Right atrium auricular region (tissue), 2 donors: ENCODE results near the gene P4HA1. TPM values are rescaled to one million over a fixed set of nuclear protein-coding genes. Genes with fewer than 3 reads are reported as not detected.

ENCODE experiments used
- DNase-seq: peaks from one replicate; pipeline ENCODE4 v3.0.0-alpha.2; 2019; ENCODE audit warnings: low spot score
- H3K27ac ChIP-seq, 2 donors: fragments of 200-600 bp; sonication (generic); 1 replicate in 1 of 2; 2 replicates in 1 of 2; pipeline ENCODE4 v1.5.1; 2016 to 2019
- H3K27me3 ChIP-seq, 2 donors: fragments of 200-600 bp; sonication (generic); one replicate each; pipeline versions ENCODE4 v1.5.1 to v1.6.0; 2017 to 2019
- H3K36me3 ChIP-seq: fragments of 200-600 bp; sonication (generic); one replicate; pipeline ENCODE4 v1.5.1; 2016
- H3K4me1 ChIP-seq, 2 donors: fragments of 200-600 bp; sonication (generic); one replicate each; pipeline versions ENCODE4 v1.5.1 to v1.6.0; 2017 to 2019
- H3K4me3 ChIP-seq, 2 donors: fragments of 200-600 bp; sonication (generic); 1 replicate in 1 of 2; 2 replicates in 1 of 2; pipeline ENCODE4 v1.5.1; 2017 to 2019; ENCODE audit warnings: mild to moderate bottlenecking in 1 of 2, moderate library complexity in 1 of 2
- H3K9me3 ChIP-seq, 2 donors: fragments of 200-600 bp; sonication (generic); one replicate each; pipeline ENCODE4 v1.5.1; 2019
- total RNA-seq, 2 donors: library from RNA; depleted of rRNA; stranded (reverse); fragments of >200 nt; gene quantifications; one replicate each; pipeline ENCODE4 v1.1.0, GENCODE V29; 2016
- TF ChIP-seq, protein P1 (sequence below), 2 donors: fragments of 200-600 bp; sonication (generic); IDR thresholded peaks; one replicate each; pipeline ENCODE4 v1.5.1; 2019; ENCODE audit warnings: antibody characterized with exemption in 2 of 2

The P4HA1 gene
- total RNA-seq, 2 donors from 2014 or later: 29.5 to 45.4 TPM

DNA sequence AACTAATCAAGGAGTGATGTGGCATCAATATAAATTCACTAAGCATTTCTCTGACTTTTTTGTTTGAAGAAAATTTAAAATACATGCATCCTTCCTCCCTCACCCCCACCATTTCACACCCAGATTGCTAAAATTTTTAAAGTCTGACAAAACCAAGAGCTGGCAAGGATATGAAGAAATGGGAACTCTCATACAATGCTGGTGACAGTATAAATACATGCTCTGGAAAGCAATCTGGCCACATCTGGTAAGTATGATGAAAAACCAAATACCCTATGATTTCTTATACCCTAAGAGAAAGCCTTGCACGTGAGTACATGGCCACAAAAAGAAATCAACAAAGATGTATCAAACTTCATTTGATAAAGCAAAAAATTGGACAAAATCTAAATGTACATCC is 31.2 kb downstream of the P4HA1 start:
- Histone ChIP-seq H3K27ac (no peak overlapping the region), H3K27me3 (no peaks in the 10 kb centered on the region), H3K4me1 (no peaks in the 10 kb centered on the region), H3K9me3 (no peaks in the 10 kb centered on the region), H3K4me3 (no peak overlapping the region), H3K36me3 (peaks cover 32% of the 10 kb centered on the region)
- no peak for DNase-seq
- TF ChIP-seq, protein P1, sequence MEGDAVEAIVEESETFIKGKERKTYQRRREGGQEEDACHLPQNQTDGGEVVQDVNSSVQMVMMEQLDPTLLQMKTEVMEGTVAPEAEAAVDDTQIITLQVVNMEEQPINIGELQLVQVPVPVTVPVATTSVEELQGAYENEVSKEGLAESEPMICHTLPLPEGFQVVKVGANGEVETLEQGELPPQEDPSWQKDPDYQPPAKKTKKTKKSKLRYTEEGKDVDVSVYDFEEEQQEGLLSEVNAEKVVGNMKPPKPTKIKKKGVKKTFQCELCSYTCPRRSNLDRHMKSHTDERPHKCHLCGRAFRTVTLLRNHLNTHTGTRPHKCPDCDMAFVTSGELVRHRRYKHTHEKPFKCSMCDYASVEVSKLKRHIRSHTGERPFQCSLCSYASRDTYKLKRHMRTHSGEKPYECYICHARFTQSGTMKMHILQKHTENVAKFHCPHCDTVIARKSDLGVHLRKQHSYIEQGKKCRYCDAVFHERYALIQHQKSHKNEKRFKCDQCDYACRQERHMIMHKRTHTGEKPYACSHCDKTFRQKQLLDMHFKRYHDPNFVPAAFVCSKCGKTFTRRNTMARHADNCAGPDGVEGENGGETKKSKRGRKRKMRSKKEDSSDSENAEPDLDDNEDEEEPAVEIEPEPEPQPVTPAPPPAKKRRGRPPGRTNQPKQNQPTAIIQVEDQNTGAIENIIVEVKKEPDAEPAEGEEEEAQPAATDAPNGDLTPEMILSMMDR (IDR thresholded peaks at IDR 0.05): no peak

DNA sequence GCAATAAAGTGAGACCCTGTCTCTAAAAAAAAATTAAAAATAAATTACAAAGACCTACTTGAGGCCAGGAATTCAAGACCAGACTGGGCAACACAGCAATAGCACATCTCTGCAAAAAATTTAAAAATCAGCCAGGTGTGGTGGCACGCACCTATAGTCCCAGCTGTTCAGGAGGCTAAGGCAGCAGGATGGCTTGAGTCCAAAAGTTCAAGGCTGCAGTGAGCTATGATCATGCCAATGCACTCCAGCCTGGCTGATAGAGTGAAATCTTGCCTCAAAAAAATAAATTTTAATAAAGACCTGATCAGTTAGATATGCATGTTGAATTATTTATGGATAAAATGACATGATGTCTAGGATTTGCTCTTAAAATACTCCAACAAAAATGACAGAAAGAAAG is 34.9 kb downstream of the P4HA1 start:
- H3K27me3 ChIP-seq: no peaks in the 10 kb centered on the region
- DNase-seq: no peak
- peaks cover 21% of the 10 kb centered on the region for H3K36me3 ChIP-seq
- no peaks in the 10 kb centered on the region for H3K9me3 ChIP-seq
- H3K27ac ChIP-seq: no peak overlapping the region
- no peaks in the 10 kb centered on the region for H3K4me1 ChIP-seq
- TF ChIP-seq, protein P1 (IDR thresholded peaks at IDR 0.05): no peak
- H3K4me3 ChIP-seq: no peak overlapping the region

DNA sequence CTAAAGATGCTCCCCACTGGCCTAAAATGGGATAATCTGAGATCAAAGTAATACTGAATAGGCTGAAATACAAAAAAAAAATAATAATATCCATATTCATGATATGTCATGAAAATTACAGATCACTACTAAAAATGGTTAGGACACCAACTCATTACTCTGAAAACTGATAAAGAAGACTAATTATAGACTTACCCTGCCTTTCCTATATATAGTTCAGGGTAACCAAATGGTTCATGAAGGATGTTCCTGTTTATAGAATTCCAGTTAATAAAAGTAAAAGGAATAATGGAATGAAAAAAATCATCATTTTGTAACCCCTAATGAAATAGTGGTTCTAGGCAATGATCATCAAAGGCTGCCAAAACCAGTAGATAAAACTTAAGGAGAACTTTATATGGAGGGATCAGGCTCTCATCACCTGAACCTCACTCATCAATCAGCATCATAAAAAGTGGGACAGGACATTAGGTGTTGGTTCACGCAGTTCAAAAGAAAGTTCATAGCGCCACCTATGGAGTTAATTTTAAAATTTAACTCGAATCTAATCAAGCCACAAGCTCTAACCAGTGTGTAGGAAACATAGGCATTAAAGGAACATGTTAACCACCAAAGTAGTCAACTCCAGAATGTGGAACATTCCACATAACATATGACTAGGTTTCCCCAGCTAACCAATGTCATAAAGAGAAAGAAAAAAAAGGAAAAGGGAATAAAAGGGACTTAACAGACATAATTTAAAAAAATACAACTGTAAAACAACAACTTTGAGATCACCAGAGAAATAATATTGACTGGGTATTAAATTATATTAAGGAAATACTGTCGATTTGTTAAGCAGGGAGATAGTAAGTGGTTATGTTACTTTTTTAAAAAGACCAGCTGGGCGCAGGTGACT is 35.7 kb downstream of the P4HA1 start:
- no peaks in the 10 kb centered on the region for H3K27me3 ChIP-seq
- peaks cover 16% of the 10 kb centered on the region for H3K36me3 ChIP-seq
- no peaks in the 10 kb centered on the region for H3K9me3 ChIP-seq
- H3K4me1 ChIP-seq: no peaks in the 10 kb centered on the region
- H3K27ac ChIP-seq: peak overlapping the region; percentile 33 to 55
- TF ChIP-seq, protein P1 (IDR thresholded peaks at IDR 0.05): peak in 1 of 2 donors; percentile 66
- DNase-seq: no peak
- no peak overlapping the region for H3K4me3 ChIP-seq

- DNase-seq: no peak
- Histone ChIP-seq H3K27ac (peak overlapping the region in 1 of 2 donors; percentile 55), H3K9me3 (no peaks in the 10 kb centered on the region), H3K4me3 (no peak overlapping the region), H3K4me1 (peaks cover 0 to 4% of the 10 kb centered on the region in 2 donors), H3K27me3 (no peaks in the 10 kb centered on the region), H3K36me3 (peaks cover 18% of the 10 kb centered on the region)
- TF ChIP-seq, protein P1 (IDR thresholded peaks at IDR 0.05): no peak
Observed at GRCh38 chr10:73060173-73060572, 36.5 kb downstream of the P4HA1 start.

GRCh38 chr10:73058057-73058591 is 38.5 kb downstream of the P4HA1 start:
- Histone ChIP-seq H3K9me3 (no peaks in the 10 kb centered on the region), H3K4me3 (no peak overlapping the region), H3K27ac (no peak overlapping the region), H3K27me3 (no peaks in the 10 kb centered on the region), H3K4me1 (peaks cover 0 to 16% of the 10 kb centered on the region in 2 donors), H3K36me3 (peaks cover 17% of the 10 kb centered on the region)
- no peak for DNase-seq
- TF ChIP-seq, protein P1 (IDR thresholded peaks at IDR 0.05): no peak
